Progenitor cell of endocrine pancreas (in vitro differentiated cells): ENCODE results near the gene TTC9. TPM values are rescaled to one million over a fixed set of nuclear protein-coding genes. Genes with fewer than 3 reads are reported as not detected.

Source experiments
- DNase-seq: peaks from one replicate; pipeline ENCODE4 v3.0.0; 2021; ENCODE audit warnings: low spot score; ENCODE audit not compliant: unreplicated experiment
- H3K27ac Mint-ChIP-seq: 2 replicates; pipeline ENCODE4 v1.8.0; 2021; ENCODE audit warnings: mild to moderate bottlenecking, moderate library complexity, mixed read lengths
- H3K27me3 Mint-ChIP-seq: 2 replicates; pipeline ENCODE4 v1.8.0; 2021; ENCODE audit warnings: mixed read lengths
- H3K36me3 Mint-ChIP-seq: 2 replicates; pipeline ENCODE4 v1.8.0; 2022; ENCODE audit warnings: mixed read lengths; ENCODE audit not compliant: insufficient read depth
- H3K4me1 Mint-ChIP-seq: 2 replicates; pipeline ENCODE4 v1.8.0; 2021; ENCODE audit warnings: low read depth, mixed read lengths
- H3K4me3 Mint-ChIP-seq: 2 replicates; pipeline ENCODE4 v1.8.0; 2021; ENCODE audit warnings: low read depth, mild to moderate bottlenecking, moderate library complexity, mixed read lengths
- H3K9me3 Mint-ChIP-seq: 2 replicates; pipeline ENCODE4 v1.8.0; 2021; ENCODE audit warnings: low read depth, mixed read lengths
- total RNA-seq: library from RNA; stranded (reverse); gene quantifications from 2 replicates; pipeline ENCODE4 v1.2.1, GENCODE V29; 2021
- TF ChIP-seq, protein P1 (sequence below): fragments of 200-600 bp; sonication (generic); IDR thresholded peaks from one replicate; pipeline ENCODE4 v1.5.0; 2021; ENCODE audit warnings: antibody characterized with exemption, mild to moderate bottlenecking; ENCODE audit not compliant: unreplicated experiment

Gene TTC9
- total RNA-seq, 1 donor from 2014 or later: 8.2 TPM

DNA sequence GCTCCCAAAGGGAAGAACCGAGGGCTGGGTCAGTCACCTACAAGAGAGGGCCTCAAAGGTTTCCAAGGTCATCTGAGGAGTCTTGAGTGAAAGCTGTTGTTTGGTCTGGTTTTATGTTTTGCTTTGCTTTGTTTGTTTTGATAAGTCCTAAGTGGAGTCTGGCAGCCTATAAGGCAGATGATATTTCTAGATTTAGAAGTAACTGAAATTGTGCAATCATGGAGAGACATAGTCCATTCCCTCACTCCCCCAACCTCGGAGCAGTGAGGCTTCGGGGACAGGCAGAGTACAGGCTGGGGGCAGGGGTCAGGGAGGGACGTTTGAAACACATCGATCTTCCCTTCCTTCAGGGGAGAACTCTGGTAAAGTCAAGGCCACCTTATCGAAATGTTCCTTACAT, 42.3 kb downstream of the TTC9 start:
- H3K27ac Mint-ChIP-seq: no peak overlapping the region
- no peak for DNase-seq
- no peak overlapping the region for H3K4me3 Mint-ChIP-seq
- H3K27me3 Mint-ChIP-seq: no peaks in the 10 kb centered on the region
- no peaks in the 10 kb centered on the region for H3K4me1 Mint-ChIP-seq
- TF ChIP-seq, protein P1, sequence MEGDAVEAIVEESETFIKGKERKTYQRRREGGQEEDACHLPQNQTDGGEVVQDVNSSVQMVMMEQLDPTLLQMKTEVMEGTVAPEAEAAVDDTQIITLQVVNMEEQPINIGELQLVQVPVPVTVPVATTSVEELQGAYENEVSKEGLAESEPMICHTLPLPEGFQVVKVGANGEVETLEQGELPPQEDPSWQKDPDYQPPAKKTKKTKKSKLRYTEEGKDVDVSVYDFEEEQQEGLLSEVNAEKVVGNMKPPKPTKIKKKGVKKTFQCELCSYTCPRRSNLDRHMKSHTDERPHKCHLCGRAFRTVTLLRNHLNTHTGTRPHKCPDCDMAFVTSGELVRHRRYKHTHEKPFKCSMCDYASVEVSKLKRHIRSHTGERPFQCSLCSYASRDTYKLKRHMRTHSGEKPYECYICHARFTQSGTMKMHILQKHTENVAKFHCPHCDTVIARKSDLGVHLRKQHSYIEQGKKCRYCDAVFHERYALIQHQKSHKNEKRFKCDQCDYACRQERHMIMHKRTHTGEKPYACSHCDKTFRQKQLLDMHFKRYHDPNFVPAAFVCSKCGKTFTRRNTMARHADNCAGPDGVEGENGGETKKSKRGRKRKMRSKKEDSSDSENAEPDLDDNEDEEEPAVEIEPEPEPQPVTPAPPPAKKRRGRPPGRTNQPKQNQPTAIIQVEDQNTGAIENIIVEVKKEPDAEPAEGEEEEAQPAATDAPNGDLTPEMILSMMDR: no peak
- H3K36me3 Mint-ChIP-seq: no peaks in the 10 kb centered on the region
- no peaks in the 10 kb centered on the region for H3K9me3 Mint-ChIP-seq

DNA sequence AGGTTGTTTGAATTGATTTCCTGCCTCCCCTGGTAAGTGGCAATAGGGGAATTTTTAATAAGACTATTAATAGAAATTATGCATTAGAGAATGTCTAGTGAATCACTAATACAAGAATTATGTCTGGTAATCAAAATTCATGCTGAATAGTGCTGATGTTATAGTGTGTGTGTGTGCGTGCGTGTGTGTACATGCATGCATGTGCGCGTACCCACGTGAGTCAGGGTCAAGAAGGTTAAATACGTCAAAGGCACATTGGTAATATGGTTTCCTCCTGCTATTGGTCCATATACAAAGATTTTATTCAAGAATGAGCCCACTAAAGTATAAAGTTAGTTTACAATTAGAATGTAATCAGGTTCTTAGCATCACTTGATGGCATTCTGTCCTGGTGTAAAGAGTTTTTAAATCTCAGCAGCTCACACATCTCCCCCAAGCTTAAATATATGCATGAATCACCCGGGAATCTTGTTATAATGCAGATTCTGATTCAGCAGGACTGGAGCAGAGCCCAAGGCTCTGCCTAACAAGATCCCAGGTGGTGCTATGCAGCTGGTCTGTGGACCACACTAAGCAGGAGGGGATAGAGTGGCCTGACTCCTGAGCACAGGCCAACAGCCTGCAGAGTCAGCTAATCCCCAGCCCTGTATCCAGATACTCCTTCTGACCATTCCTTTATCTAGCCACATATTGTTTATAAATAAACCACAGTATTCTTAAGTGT, 43.9 kb downstream of the TTC9 start:
- DNase-seq: no peak
- Mint-ChIP-seq H3K4me1 (no peaks in the 10 kb centered on the region), H3K36me3 (no peaks in the 10 kb centered on the region), H3K27me3 (no peaks in the 10 kb centered on the region), H3K27ac (no peak overlapping the region), H3K4me3 (no peak overlapping the region), H3K9me3 (no peaks in the 10 kb centered on the region)
- TF ChIP-seq, protein P1: no peak

DNA sequence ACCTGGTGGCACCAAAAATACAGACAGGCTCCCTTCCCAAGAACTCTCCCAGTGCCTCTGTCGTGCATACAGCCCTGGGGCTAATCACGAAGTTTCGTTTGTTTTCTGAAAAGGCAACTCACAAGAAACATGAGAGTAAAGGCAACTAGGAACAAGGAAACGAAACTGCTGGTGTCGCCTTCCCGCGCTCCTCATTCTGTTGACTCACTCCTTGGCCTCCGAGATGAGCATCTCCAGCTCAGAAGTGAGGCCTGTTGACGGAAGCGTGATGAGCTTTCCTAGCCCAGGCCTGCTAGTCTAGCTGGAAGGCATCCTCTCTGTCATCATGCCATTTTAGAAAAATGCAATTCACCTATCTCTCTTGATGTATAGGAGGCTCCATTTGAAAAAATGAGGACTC, 50.5 kb downstream of the TTC9 start:
- Mint-ChIP-seq H3K27me3 (no peaks in the 10 kb centered on the region), H3K27ac (no peak overlapping the region), H3K4me3 (no peak overlapping the region)

DNA sequence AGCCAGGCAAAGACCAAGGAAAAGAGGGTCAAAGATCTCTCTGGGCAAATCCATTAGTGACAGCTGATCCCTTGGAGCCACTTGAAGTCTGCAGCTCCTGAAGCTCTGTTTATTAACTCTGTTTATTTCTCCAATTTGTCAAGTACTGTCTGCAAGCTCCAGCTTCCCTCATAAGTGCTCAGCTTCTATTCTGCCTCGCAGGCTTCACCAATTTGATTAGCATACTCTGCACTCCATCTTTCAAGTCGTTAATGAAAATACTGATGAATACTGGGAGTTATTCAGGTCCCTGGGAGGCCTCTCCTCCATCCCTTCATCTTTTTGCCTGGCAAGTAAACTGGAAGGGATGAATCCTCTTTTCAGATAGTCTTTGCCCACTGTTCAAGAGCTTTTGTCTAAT, 54.3 kb downstream of the TTC9 start:
- H3K36me3 Mint-ChIP-seq: no peaks in the 10 kb centered on the region
- peaks cover under 1% of the 10 kb centered on the region for H3K27me3 Mint-ChIP-seq
- peaks cover 7% of the 10 kb centered on the region for H3K4me1 Mint-ChIP-seq
- H3K4me3 Mint-ChIP-seq: no peak overlapping the region
- TF ChIP-seq, protein P1: no peak
- no peak overlapping the region for H3K27ac Mint-ChIP-seq
- H3K9me3 Mint-ChIP-seq: no peaks in the 10 kb centered on the region
- DNase-seq: no peak

More for the DNA sequence above, 50.5 kb downstream of the TTC9 start:
- no peak for DNase-seq
- H3K9me3 Mint-ChIP-seq: no peaks in the 10 kb centered on the region
- TF ChIP-seq, protein P1: no peak
- no peaks in the 10 kb centered on the region for H3K4me1 Mint-ChIP-seq
- no peaks in the 10 kb centered on the region for H3K36me3 Mint-ChIP-seq

DNA sequence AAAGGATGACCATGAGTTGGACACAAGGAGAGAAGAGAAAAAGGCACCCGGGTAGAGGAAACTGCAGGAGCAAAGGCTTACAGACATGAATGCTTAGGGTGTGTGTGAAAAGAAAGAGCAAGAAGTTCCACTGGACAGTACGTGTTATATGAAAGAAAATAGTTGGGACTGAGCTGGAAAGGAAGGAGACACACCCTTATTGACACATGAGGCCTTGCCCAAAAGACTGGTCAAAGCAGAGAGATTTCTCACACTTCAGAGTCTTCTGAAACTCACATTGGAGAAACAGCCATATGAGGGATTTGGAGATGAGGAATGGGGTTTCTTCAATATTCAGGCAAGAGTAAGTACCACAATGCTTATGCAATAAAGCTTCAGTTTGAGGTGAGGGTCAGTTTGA, 56.0 kb downstream of the TTC9 start:
- no peak overlapping the region for H3K4me3 Mint-ChIP-seq
- H3K4me1 Mint-ChIP-seq: peaks cover 7% of the 10 kb centered on the region
- H3K27ac Mint-ChIP-seq: no peak overlapping the region
- H3K27me3 Mint-ChIP-seq: peaks cover 7% of the 10 kb centered on the region
- no peaks in the 10 kb centered on the region for H3K9me3 Mint-ChIP-seq
- TF ChIP-seq, protein P1: no peak
- DNase-seq: no peak
- no peaks in the 10 kb centered on the region for H3K36me3 Mint-ChIP-seq
